Ishikawa (cell line): Measurements from ENCODE around the gene STK38L.

Experiments
- CEBPB ChIP-seq: IDR thresholded peaks from 2 replicates; pipeline ENCODE4 v1.6.1; 2012
- CREB1 ChIP-seq: IDR thresholded peaks from 2 replicates; pipeline ENCODE4 v1.6.1; 2012; ENCODE audit warnings: low read depth
- EGR1 ChIP-seq: IDR thresholded peaks from 2 replicates; pipeline ENCODE4 v1.6.1; 2012
- EP300 ChIP-seq: IDR thresholded peaks from 2 replicates; pipeline ENCODE4 v1.6.1; 2012; ENCODE audit warnings: borderline replicate concordance
- FOXM1 ChIP-seq: IDR thresholded peaks from 2 replicates; pipeline ENCODE4 v1.6.1; 2012; ENCODE audit warnings: low read depth, borderline replicate concordance
- MAX ChIP-seq: IDR thresholded peaks from 2 replicates; pipeline ENCODE4 v1.6.1; 2012
- NFIC ChIP-seq: IDR thresholded peaks from 2 replicates; pipeline ENCODE4 v1.6.1; 2012
- RAD21 ChIP-seq: IDR thresholded peaks from 2 replicates; pipeline ENCODE4 v1.6.1; 2012; ENCODE audit warnings: low read depth
- REST ChIP-seq: IDR thresholded peaks from 2 replicates; pipeline ENCODE4 v1.6.1; 2012; ENCODE audit warnings: low read depth, mild to moderate bottlenecking
- TAF1 ChIP-seq: IDR thresholded peaks from 2 replicates; pipeline ENCODE4 v1.6.1; 2012; ENCODE audit warnings: low read depth, mild to moderate bottlenecking
- TCF12 ChIP-seq: IDR thresholded peaks from 2 replicates; pipeline ENCODE4 v1.6.1; 2012; ENCODE audit warnings: low read depth
- TEAD4 ChIP-seq: IDR thresholded peaks from 2 replicates; pipeline ENCODE4 v1.6.1; 2012
- USF1 ChIP-seq: IDR thresholded peaks from 2 replicates; pipeline ENCODE4 v1.6.1; 2012
- YY1 ChIP-seq: IDR thresholded peaks from 2 replicates; pipeline ENCODE4 v1.6.1; 2012; ENCODE audit warnings: low read depth
- ZBTB7A ChIP-seq: IDR thresholded peaks from 2 replicates; pipeline ENCODE4 v1.6.1; 2012; ENCODE audit warnings: low read depth

STK38L gene

GRCh38 chr12:27324530-27324929, 80.4 kb downstream of the STK38L start:
- TF ChIP-seq NFIC (no peak), ZBTB7A (no peak), TEAD4 (no peak), EP300 (no peak), REST (no peak), RAD21 (no peak), TCF12 (no peak), USF1 (no peak), FOXM1 (no peak), YY1 (no peak), TAF1 (no peak), CEBPB (no peak), CREB1 (no peak), MAX (no peak), EGR1 (no peak)

- TF ChIP-seq EP300 (no peak), TEAD4 (no peak), YY1 (no peak), FOXM1 (peak; percentile 75; the same call in 1 of the 2 replicates)
These were observed 86.8 kb downstream of the STK38L start for GRCh38 chr12:27330846-27331245.

GRCh38 chr12:27331291-27331926, 87.3 kb downstream of the STK38L start:
- TF ChIP-seq EGR1 (no peak), RAD21 (no peak), ZBTB7A (no peak), NFIC (no peak), MAX (no peak; the same call in 1 of the 2 replicates), YY1 (no peak), TAF1 (no peak; the same call in 1 of the 2 replicates), FOXM1 (peak; percentile 42; the same call in 1 of the 2 replicates), TCF12 (peak; percentile 30; the same call in 1 of the 2 replicates), CEBPB (peak; percentile 93), EP300 (peak; percentile 36; the same call in 1 of the 2 replicates), TEAD4 (peak; percentile 92), USF1 (no peak), CREB1 (no peak), REST (no peak)

GRCh38 chr12:27331927-27332324, 87.8 kb downstream of the STK38L start:
- TF ChIP-seq CEBPB (no peak), NFIC (no peak), REST (no peak), EGR1 (no peak), TEAD4 (no peak), YY1 (no peak), FOXM1 (no peak), RAD21 (no peak), TCF12 (no peak), ZBTB7A (no peak), TAF1 (no peak), EP300 (no peak)

- TF ChIP-seq ZBTB7A (no peak; the same call in 1 of the 2 replicates), YY1 (no peak), TCF12 (no peak)
These were observed 88.3 kb downstream of the STK38L start for GRCh38 chr12:27332407-27332713.
